ENCODE results near the gene NOP16. TPM values are rescaled to one million over a fixed set of nuclear protein-coding genes. Genes with fewer than 3 reads are reported as not detected.

NOP16 gene
- total RNA-seq, 3 donors from 2014 or later = 8.5 to 13.8 (median 12.4) TPM

DNA sequence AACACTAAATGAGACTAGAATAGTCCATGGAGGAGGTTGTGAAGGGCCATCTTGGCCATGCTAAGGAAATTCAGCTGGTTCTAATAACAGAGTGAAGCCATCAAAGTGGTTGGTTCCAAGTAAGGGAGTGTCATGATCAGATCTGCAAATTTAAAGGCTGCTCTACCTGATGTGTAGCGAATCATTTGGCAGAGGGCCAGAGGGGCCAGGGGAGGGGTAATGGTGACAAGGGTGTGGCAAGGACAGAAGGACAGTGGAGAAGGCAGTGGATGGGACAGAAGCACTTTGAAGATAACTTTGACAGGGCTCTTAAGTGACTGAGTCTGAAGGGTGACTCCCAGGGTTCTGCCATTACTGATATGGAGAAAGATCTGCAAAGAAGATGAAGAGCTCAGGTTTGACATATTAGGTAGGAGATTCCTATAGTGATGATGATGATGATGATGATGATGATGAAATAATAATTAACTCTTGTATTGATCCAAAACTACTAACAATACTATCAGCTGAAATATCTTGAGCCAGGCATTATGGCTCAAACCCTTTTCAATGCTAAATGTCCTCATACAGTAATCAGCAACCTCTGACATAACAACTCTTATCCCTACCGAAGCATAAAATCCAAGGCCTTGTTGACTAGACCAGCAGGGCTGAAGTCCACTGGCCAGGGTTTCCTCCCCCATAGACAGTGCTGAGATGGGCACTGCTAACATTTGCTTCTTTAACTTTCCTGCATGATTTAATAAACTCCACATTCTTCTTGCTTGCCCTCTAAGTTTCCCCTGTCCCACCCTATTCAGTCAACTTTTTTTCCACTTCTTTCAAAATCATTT, 46.9 kb downstream of the NOP16 start:
- intact Hi-C loops (cut with DNase I; ENCODE audit: low total_unique reads) = no loop called here
- no peaks in the 10 kb centered on the region for H3K36me3 ChIP-seq
- TF ChIP-seq CTCF (IDR thresholded peaks at IDR 0.05) = no peak
- no peak for TF ChIP-seq POLR2AphosphoS5 (IDR thresholded peaks at IDR 0.05)
- no peak for TF ChIP-seq POLR2A (IDR thresholded peaks at IDR 0.05)

GRCh38 chr5:176339304-176339703, 49.1 kb downstream of the NOP16 start:
- Histone ChIP-seq H3K27me3 (no peaks in the 10 kb centered on the region), H3K36me3 (no peaks in the 10 kb centered on the region), H3K27ac (no peak overlapping the region), H3K9me3 (no peaks in the 10 kb centered on the region), H3K4me1 (no peaks in the 10 kb centered on the region), H3K4me3 (no peak overlapping the region)
- DNase-seq (ENCODE audit: low spot score in 2 of 2) = no peak
- intact Hi-C loops (cut with DNase I; ENCODE audit: low total_unique reads) = no loop called here
- no peak for TF ChIP-seq CTCF (IDR thresholded peaks at IDR 0.05)
- TF ChIP-seq POLR2A (IDR thresholded peaks at IDR 0.05) = no peak
- no peak for TF ChIP-seq POLR2AphosphoS5 (IDR thresholded peaks at IDR 0.05)

More for the DNA sequence above, 46.9 kb downstream of the NOP16 start:
- Histone ChIP-seq H3K4me3 (no peak overlapping the region), H3K4me1 (no peaks in the 10 kb centered on the region), H3K9me3 (no peaks in the 10 kb centered on the region), H3K27ac (no peak overlapping the region), H3K27me3 (no peaks in the 10 kb centered on the region)
- DNase-seq (ENCODE audit: low spot score in 2 of 2) = no peak

DNA sequence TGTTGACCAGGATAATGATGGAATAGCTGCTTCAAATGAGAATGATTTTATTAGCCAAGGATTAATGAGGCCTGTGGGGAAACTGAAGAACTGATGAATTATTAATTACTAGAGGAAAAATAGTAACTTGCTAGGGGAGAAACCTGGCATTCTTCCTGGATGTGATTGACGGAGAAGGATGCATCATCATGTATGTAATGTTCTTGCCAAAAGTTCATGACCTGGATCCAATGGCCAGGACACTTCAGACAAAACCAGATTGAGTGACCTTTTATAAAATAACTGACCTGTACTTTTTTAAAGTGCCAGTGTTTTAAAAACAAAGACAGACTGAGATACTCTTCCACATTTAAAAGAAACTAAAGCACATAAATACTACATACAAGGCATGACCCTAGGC, 50.5 kb downstream of the NOP16 start:
- intact Hi-C loops (cut with DNase I; ENCODE audit: low total_unique reads) = no loop called here
- no peaks in the 10 kb centered on the region for H3K36me3 ChIP-seq

DNA sequence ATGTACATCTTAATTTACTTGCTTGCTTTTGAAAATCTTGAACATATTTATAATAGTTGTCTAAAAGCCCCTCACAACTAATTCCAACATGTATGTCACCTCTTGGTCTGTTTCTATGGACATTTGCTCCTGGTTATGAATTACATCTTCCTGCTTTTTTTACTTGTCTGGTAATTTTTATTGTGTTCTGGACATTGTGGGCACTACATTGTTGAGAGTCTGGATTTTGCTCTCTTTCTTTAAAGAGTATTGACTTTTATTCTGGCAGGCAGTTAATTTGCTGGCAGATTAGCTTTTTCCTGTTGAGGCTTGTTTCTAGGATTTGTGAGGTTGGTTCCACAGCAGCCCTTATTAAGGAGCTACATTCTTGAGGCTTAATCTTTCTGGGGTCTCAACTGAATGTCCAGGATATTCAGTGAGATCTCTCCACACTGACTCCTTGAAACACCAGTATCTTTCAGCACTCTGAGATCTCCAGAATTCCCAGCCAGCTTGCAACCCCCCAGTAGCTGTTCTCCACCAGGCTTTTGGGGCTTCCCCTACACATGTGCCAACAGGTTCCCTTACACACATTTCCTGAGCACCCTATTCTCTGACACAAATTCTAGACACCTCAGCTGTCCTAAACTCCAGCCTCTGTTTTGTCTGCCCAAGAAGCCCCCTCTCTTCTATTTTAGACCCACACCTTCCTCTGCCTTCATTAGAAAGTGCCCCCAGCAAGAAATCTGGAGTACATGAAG, 54.2 kb downstream of the NOP16 start:
- H3K27me3 ChIP-seq = no peaks in the 10 kb centered on the region
- H3K4me3 ChIP-seq = no peak overlapping the region
- no peaks in the 10 kb centered on the region for H3K36me3 ChIP-seq
- intact Hi-C loops (cut with DNase I; ENCODE audit: low total_unique reads) = no loop called here
- no peak overlapping the region for H3K27ac ChIP-seq
- DNase-seq (ENCODE audit: low spot score in 2 of 2) = no peak
- no peaks in the 10 kb centered on the region for H3K4me1 ChIP-seq
- TF ChIP-seq POLR2A (IDR thresholded peaks at IDR 0.05) = no peak
- TF ChIP-seq CTCF (IDR thresholded peaks at IDR 0.05) = no peak
- no peak for TF ChIP-seq POLR2AphosphoS5 (IDR thresholded peaks at IDR 0.05)
- peaks cover 0 to 6% of the 10 kb centered on the region in 2 donors for H3K9me3 ChIP-seq

More for the DNA sequence above, 50.5 kb downstream of the NOP16 start:
- TF ChIP-seq CTCF (IDR thresholded peaks at IDR 0.05) = no peak
- no peak for TF ChIP-seq POLR2AphosphoS5 (IDR thresholded peaks at IDR 0.05)
- TF ChIP-seq POLR2A (IDR thresholded peaks at IDR 0.05) = no peak
- no peaks in the 10 kb centered on the region for H3K4me1 ChIP-seq
- H3K9me3 ChIP-seq = peaks cover 0 to 6% of the 10 kb centered on the region in 2 donors
- no peak for DNase-seq (ENCODE audit: low spot score in 2 of 2)
- H3K27me3 ChIP-seq = no peaks in the 10 kb centered on the region
- H3K4me3 ChIP-seq = no peak overlapping the region
- H3K27ac ChIP-seq = no peak overlapping the region

Other genes with a start within 250 kb of the NOP16 start
- gene SIMC1, start 150.2 kb downstream of the NOP16 start, total RNA-seq = 10 to 100 TPM in 2 of 3 donors, 1 to 10 TPM in 1; 7.7 to 13.4 (median 12.7) TPM
- 100 to 1,000 TPM in 1 of 3 donors, 10 to 100 TPM in 2; 82.2 to 102 (median 90.7) TPM for gene KIAA1191, start 26.8 kb downstream of the NOP16 start, total RNA-seq
- 10 to 100 TPM in 1 of 3 donors, 1 to 10 TPM in 2; 5.6 to 17.7 (median 6.6) TPM for gene ARL10, start 23.1 kb downstream of the NOP16 start, total RNA-seq
- 100 to 1,000 TPM in 1 of 3 donors, 10 to 100 TPM in 2; 68.5 to 134 (median 80.2) TPM for gene HIGD2A, start 153 bp upstream of the NOP16 start, total RNA-seq
- 100 to 1,000 TPM in 2 of 3 donors, 10 to 100 TPM in 1; 91.0 to 122 (median 121) TPM for gene CLTB, start 27.9 kb upstream of the NOP16 start, total RNA-seq
- 10 to 100 TPM; 26.9 to 38.2 (median 28.5) TPM for gene FAF2, start 59.8 kb upstream of the NOP16 start, total RNA-seq
- gene RNF44, start 148.8 kb upstream of the NOP16 start, total RNA-seq = 10 to 100 TPM in 2 of 3 donors, 1 to 10 TPM in 1; 6.9 to 17.1 (median 15.4) TPM
- gene CDHR2, start 160.7 kb upstream of the NOP16 start, total RNA-seq = 1 to 10 TPM in 1 of 3 donors, not detected in 2; 2.3 TPM
- gene GPRIN1, start 221.6 kb upstream of the NOP16 start, total RNA-seq = 1 to 10 TPM in 1 of 3 donors, under 1 TPM in 2; 0.64 to 1.2 (median 0.98) TPM
- gene SNCB, start 241.9 kb upstream of the NOP16 start, total RNA-seq = not detected
- gene EIF4E1B, start 242.1 kb upstream of the NOP16 start, total RNA-seq = 1 to 10 TPM in 1 of 3 donors, not detected in 2; 1.6 TPM